Measurements from ENCODE around the gene ZP1.

DNA sequence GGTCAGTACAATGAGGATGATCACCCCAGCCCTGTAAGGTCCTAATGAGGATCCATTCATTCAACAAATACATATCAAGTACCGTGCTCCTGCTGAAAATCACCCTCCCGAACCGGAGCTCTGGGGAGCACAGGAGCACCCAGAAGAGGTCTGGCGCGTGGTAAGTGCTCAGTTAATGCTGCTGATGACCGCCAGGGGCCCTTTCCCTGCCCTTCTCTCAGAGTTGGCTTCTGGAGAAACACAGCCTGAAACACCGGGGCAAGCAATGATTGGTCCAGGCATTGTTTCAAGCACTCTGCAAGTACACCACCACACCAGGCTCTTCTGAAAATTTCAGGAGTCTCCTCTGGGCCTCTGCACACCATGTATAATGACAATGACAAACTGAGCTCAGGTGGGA, 29.2 kb upstream of the ZP1 start:
- TF ChIP-seq, protein P1, sequence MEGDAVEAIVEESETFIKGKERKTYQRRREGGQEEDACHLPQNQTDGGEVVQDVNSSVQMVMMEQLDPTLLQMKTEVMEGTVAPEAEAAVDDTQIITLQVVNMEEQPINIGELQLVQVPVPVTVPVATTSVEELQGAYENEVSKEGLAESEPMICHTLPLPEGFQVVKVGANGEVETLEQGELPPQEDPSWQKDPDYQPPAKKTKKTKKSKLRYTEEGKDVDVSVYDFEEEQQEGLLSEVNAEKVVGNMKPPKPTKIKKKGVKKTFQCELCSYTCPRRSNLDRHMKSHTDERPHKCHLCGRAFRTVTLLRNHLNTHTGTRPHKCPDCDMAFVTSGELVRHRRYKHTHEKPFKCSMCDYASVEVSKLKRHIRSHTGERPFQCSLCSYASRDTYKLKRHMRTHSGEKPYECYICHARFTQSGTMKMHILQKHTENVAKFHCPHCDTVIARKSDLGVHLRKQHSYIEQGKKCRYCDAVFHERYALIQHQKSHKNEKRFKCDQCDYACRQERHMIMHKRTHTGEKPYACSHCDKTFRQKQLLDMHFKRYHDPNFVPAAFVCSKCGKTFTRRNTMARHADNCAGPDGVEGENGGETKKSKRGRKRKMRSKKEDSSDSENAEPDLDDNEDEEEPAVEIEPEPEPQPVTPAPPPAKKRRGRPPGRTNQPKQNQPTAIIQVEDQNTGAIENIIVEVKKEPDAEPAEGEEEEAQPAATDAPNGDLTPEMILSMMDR (IDR thresholded peaks at IDR 0.05) = no peak
- TF ChIP-seq POLR2A (IDR thresholded peaks at IDR 0.05) (no peak), POLR2AphosphoS5 (IDR thresholded peaks at IDR 0.05) (no peak)

Measured in breast epithelium (tissue), 3 donors.